GM12801 (cell line): Measurements from ENCODE around the gene USP47.

ENCODE experiments used
- TF ChIP-seq, protein P1 (sequence below): IDR thresholded peaks from one replicate; pipeline ENCODE4 v1.5.1; 2011; ENCODE audit warnings: control low read depth; ENCODE audit not compliant: insufficient read length; ENCODE audit errors: extremely low read depth

Gene USP47

DNA sequence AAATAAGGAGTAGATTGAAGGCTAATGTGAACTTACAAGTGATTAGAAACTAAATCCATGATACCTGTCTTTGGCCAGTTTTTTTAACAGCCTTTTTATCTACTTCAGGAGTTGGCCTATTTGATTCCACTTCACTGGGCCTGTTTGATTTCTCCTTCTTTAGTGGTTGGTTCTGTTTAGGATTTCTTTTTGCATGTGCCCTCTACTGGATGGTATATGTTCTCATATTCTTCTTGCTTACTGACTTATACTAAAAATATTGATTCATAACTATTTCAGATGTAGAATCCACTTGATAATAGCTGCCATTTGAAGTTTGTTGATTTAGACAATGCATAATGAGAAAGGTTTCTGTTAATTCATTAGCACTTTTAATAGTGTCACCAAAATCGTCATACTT, 53.9 kb downstream of the USP47 start:
- TF ChIP-seq, protein P1, sequence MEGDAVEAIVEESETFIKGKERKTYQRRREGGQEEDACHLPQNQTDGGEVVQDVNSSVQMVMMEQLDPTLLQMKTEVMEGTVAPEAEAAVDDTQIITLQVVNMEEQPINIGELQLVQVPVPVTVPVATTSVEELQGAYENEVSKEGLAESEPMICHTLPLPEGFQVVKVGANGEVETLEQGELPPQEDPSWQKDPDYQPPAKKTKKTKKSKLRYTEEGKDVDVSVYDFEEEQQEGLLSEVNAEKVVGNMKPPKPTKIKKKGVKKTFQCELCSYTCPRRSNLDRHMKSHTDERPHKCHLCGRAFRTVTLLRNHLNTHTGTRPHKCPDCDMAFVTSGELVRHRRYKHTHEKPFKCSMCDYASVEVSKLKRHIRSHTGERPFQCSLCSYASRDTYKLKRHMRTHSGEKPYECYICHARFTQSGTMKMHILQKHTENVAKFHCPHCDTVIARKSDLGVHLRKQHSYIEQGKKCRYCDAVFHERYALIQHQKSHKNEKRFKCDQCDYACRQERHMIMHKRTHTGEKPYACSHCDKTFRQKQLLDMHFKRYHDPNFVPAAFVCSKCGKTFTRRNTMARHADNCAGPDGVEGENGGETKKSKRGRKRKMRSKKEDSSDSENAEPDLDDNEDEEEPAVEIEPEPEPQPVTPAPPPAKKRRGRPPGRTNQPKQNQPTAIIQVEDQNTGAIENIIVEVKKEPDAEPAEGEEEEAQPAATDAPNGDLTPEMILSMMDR: no peak

DNA sequence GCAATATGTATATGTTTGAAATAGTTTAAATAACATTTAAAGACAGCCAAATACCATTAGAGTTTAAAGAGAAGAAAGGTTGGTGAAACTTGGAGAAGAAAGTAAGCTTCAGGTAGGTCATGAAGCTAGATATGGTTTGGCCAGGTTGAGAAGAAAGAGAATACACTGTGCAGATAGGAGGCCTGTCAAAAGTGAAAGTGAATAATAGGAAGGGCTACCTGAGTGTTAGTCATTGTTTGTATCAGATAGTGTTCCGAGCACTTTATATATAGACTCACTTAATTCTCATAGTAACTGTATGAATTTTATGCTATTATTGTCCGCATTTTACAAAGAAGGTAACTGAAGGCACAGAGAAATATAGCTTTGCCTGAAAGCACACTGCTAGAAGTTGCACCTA, 56.9 kb downstream of the USP47 start:
- TF ChIP-seq, protein P1: no peak

DNA sequence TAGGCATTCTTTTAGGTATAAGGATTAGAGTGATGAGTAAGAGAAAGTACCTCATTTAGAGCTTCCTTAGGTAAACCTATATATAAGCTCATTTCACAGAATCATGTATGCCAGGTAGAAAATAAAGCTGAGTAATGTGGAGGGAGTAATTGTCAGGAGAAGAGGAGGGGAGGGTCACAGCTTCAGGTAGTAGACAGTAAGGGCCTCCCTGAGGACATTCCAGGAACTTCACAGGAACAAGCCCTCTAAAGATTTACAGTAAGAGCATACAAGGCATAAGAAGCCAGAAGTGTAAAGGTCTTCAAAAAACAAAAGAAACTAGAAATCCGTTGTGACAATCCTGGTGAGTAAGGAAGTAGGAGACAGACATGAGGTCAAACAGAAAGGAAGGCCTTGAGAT, 57.6 kb downstream of the USP47 start:
- TF ChIP-seq, protein P1: no peak

DNA sequence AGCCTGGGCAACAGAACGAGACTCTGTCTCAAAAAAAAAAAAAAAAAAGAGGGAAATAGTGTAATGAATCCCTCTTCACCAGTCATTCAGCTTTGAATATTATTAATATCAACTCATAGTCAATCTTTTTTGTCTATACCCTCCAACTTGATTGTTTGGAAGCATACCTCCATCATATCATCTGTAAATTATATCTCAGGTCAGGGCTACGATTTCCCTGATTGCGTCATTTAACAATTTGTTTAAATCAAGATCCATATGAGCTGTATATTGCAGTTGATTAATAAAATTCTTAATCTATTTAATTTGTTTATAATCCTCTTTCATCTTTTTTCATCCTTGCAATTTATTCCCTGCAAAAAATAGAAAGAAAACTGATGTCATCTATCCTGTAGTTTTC, 60.2 kb downstream of the USP47 start:
- TF ChIP-seq, protein P1: no peak

DNA sequence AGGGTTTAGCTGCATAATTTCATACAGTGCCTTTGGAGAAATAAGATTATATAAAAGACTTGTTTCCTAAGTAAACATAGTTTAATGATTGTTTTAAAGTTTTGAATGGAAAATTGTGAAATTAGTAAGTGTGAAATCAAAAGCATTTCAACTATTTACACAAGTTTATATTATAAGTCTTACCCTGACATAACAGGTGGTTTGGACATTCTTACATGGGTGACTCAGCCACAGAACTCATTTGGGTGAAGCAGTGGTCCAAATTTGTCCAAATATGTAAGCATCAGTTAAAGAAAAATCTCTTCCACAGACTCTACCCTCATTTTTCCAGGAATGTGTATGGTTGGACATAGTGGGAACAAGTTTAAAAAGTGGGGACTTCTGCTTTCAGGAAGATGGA, 68.0 kb downstream of the USP47 start:
- TF ChIP-seq, protein P1: no peak

DNA sequence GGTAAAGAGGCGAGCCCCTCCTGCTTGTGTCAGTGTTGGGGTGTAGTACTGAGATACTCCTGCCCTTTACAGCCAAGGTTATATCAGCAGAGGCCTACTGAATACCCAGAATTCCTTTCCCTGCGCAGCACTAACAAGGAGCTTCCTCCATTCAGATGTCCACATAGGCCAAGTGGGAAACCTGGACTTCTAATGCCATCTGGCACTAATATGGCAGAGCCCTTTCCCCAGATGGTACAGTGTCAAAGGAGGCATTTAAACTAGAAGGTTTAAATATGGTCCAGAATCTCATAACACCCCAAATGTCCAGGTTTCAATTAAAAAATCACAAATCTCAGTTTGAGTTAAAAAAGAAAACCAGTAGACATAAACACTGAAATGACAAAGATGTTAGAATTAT, 68.8 kb downstream of the USP47 start:
- TF ChIP-seq, protein P1: no peak

DNA sequence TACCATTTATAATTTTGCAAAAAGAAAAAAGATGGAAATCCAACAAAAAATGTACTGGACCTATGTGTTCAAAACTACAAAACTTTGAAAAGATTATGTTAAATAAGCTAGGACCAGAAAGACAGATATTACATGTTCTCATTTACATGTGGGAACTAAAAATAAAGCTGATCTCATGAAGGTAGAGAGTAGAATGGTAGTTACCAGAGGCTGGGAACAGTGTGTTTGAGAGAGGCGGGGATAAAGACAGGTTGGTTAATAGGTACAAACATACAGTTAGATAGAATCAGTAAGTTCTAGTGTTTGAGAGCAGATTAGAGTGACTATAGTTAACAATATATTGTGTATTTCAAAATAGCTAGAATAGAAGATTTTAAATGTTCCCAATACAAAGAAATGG, 71.6 kb downstream of the USP47 start:
- TF ChIP-seq, protein P1: no peak

DNA sequence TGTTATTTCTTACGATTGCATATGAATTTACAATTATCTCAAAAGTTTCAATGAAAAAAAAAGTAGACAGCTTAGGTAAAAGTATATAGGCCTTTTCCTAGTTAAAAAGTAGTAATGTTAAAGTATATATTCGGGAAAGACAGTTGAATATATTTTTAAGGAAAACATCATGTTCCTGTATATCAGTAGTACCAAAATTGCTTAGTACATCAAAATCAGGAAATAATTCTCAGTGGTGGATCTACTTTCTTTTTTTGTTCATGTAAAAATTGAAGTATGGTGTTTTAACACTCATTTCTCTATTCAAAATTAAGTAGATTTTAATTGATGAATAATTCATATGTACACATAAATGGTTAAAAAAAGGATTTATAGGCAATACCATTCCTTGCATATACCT, 73.9 kb downstream of the USP47 start:
- TF ChIP-seq, protein P1: no peak
